ENCODE results near the gene PTCD1.
"Not testable (repeated sequence)": the region's sequence is repeated elsewhere in the genome, so short reads cannot be mapped to it uniquely, and the experiment has no call there.

The PTCD1 gene

GRCh38 chr7:99451936-99452335, 13.3 kb upstream of the PTCD1 start:
- DNase-seq (ENCODE audit: low spot score), result no peak

GRCh38 chr7:99449326-99449725, 10.7 kb upstream of the PTCD1 start:
- no peak for DNase-seq (ENCODE audit: low spot score)

GRCh38 chr7:99448855-99449254, 10.3 kb upstream of the PTCD1 start:
- no peak for DNase-seq (ENCODE audit: low spot score)

- DNase-seq (ENCODE audit: low spot score), result no peak
Measured at GRCh38 chr7:99447943-99448342, 9.3 kb upstream of the PTCD1 start.

- DNase-seq (ENCODE audit: low spot score), result no peak
Measured at GRCh38 chr7:99446096-99446495, 7.5 kb upstream of the PTCD1 start.

- no peak for DNase-seq (ENCODE audit: low spot score)
Measured at GRCh38 chr7:99440195-99440594, 1.6 kb upstream of the PTCD1 start.

- no peak for DNase-seq (ENCODE audit: low spot score)
Measured at GRCh38 chr7:99437946-99438572, 539 bp downstream of the PTCD1 start.

- DNase-seq (ENCODE audit: low spot score), result no peak
Measured at GRCh38 chr7:99433158-99433557, 5.4 kb downstream of the PTCD1 start.

- DNase-seq (ENCODE audit: low spot score), result not testable (repeated sequence)
Measured at GRCh38 chr7:99431756-99432540, 6.7 kb downstream of the PTCD1 start.

- DNase-seq (ENCODE audit: low spot score), result no peak
Measured at GRCh38 chr7:99429756-99430155, 8.8 kb downstream of the PTCD1 start.

- DNase-seq (ENCODE audit: low spot score), result no peak
Measured at GRCh38 chr7:99428972-99429566, 9.5 kb downstream of the PTCD1 start.

GRCh38 chr7:99424932-99425730, 13.5 kb downstream of the PTCD1 start:
- no peak for DNase-seq (ENCODE audit: low spot score)

- DNase-seq (ENCODE audit: low spot score), result no peak
Measured at GRCh38 chr7:99422625-99423024, 16.0 kb downstream of the PTCD1 start.

- no peak for DNase-seq (ENCODE audit: low spot score)
Measured at GRCh38 chr7:99422186-99422585, 16.4 kb downstream of the PTCD1 start.

- DNase-seq (ENCODE audit: low spot score), result no peak
Measured at GRCh38 chr7:99420986-99421385, 17.6 kb downstream of the PTCD1 start.

- no peak for DNase-seq (ENCODE audit: low spot score)
Measured at GRCh38 chr7:99420213-99420612, 18.4 kb downstream of the PTCD1 start.

GRCh38 chr7:99419323-99420021, 19.1 kb downstream of the PTCD1 start:
- DNase-seq (ENCODE audit: low spot score), result no peak

- DNase-seq (ENCODE audit: low spot score), result no peak
Measured at GRCh38 chr7:99418260-99418659, 20.3 kb downstream of the PTCD1 start.

GRCh38 chr7:99415513-99416127, 23.0 kb downstream of the PTCD1 start:
- DNase-seq (ENCODE audit: low spot score), result not testable (repeated sequence)

GRCh38 chr7:99410635-99411034, 28.0 kb downstream of the PTCD1 start:
- DNase-seq (ENCODE audit: low spot score), result no peak

- no peak for DNase-seq (ENCODE audit: low spot score)
Measured at GRCh38 chr7:99409806-99410205, 28.8 kb downstream of the PTCD1 start.
